SK-N-SH treated with all-trans-retinoic acid at 6 μM for 48 hours (cell line): ENCODE results near the gene LY6G6F.

Experiments
- ARNTL ChIP-seq: fragments of 450-650 bp; formaldehyde crosslinking; IDR thresholded peaks from 2 replicates; pipeline ENCODE4 v1.5.0; 2020; ENCODE audit warnings: low read depth, mild to moderate bottlenecking, moderate library complexity, borderline replicate concordance
- ESRRG ChIP-seq: fragments of 250-450 bp; sonication (Bioruptor Pico); IDR thresholded peaks from 2 replicates; pipeline ENCODE4 v1.6.1; 2021; ENCODE audit warnings: mild to moderate bottlenecking
- ISL1 ChIP-seq: fragments of 250-450 bp; sonication (Bioruptor Pico); IDR thresholded peaks from 2 replicates; pipeline ENCODE4 v2.1.2; 2022; ENCODE audit warnings: mild to moderate bottlenecking, moderate library complexity
- PATZ1 ChIP-seq: fragments of 250-450 bp; sonication (Bioruptor Pico); IDR thresholded peaks from 2 replicates; pipeline ENCODE4 v1.8.0; 2020; ENCODE audit warnings: mild to moderate bottlenecking, moderate library complexity, borderline replicate concordance
- POU6F1 ChIP-seq: fragments of 250-450 bp; sonication (Bioruptor Pico); IDR thresholded peaks from 2 replicates; pipeline ENCODE4 v1.8.0; 2021; ENCODE audit warnings: low read depth, mild to moderate bottlenecking, moderate library complexity, borderline replicate concordance
- RARB ChIP-seq: fragments of 250-450 bp; sonication (Bioruptor Pico); IDR thresholded peaks from 2 replicates; pipeline ENCODE4 v1.8.0; 2021; ENCODE audit warnings: mild to moderate bottlenecking, moderate library complexity
- TCF4 ChIP-seq: fragments of 250-450 bp; sonication (Bioruptor Pico); IDR thresholded peaks from 2 replicates; pipeline ENCODE4 v1.8.0; 2021; ENCODE audit warnings: mild to moderate bottlenecking, moderate library complexity, borderline replicate concordance
- TSHZ2 ChIP-seq: fragments of 250-450 bp; sonication (Bioruptor Pico); IDR thresholded peaks from 2 replicates; pipeline ENCODE4 v1.5.0; 2020; ENCODE audit warnings: mild to moderate bottlenecking, moderate library complexity
- ZNF565 ChIP-seq: fragments of 450-650 bp; formaldehyde crosslinking; conservative IDR thresholded peaks from 2 replicates; pipeline ENCODE4 v1.5.0; 2020; ENCODE audit warnings: low read depth, mild to moderate bottlenecking, moderate library complexity
- ZNF70 ChIP-seq: fragments of 450-650 bp; formaldehyde crosslinking; IDR thresholded peaks from 2 replicates; pipeline ENCODE4 v1.5.0; 2020; ENCODE audit warnings: mild to moderate bottlenecking, moderate library complexity

GRCh38 chr6:31687321-31687720 is 19.3 kb upstream of the LY6G6F start:
- TF ChIP-seq TSHZ2 (CRISPR knock-in tag) (no peak), TCF4 (CRISPR knock-in tag) (no peak), ZNF565 (CRISPR knock-in tag) (no peak), PATZ1 (CRISPR knock-in tag) (no peak), ESRRG (no peak), ARNTL (no peak), ZNF70 (CRISPR knock-in tag) (no peak), RARB (no peak), ISL1 (CRISPR knock-in tag) (no peak), POU6F1 (CRISPR knock-in tag) (no peak)
